ENCODE data around the gene CEP104. TPM values are rescaled to one million over a fixed set of nuclear protein-coding genes. Genes with fewer than 3 reads are reported as not detected.

The CEP104 gene
- total and polyA plus RNA-seq, 9 of the 15 experiments (the other 6 are each of a cell fraction or from before 2014, with no cell fraction given) = 11.2 to 63.4 (median 42.6) TPM

DNA sequence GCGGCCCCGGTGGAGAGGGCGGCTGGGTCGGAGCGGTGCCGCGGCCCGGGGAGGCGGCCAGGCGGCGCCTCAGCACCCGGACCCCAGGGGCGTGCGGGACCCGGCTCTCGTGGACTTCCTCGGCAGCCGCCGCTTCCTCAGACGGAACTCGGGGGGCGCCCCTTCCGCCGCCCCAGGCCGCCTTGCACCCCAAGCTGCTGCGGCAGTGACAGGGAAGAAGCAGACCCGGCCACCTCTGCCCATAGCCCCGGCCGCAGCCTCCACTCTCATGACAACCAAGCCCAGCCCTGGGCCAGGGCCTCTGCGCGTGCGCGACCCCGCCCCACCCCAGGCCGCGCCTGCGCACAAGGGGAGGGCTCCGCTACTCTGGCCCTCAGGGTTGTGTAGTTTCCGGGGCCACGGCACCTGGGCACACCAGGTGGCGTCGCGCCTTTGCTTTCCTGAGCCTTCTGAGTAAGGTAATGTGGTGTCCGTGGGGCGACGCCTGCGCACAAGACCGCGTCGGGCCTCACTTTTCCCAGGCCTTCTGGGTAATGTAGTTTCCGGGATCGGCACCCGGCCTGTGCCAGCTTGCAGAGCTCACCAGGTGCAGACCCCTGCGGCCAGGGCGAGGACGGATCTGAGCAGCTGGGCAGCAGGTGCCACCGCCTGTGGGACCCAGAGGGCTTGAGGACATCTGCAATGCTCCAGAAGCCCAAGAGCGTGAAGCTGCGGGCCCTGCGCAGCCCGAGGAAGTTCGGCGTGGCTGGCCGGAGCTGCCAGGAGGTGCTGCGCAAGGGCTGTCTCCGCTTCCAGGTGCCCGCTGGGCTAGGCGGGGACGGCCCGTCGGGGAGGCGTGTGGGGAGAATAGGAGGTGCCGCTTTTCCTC lies at the start of gene CEP104, which contains the start of gene DFFB (continued):
- TF ChIP-seq ELF2 (CRISPR knock-in tag; IDR thresholded peaks at IDR 0.05) (no peak), CHD2 (IDR thresholded peaks at IDR 0.05; ENCODE audit: low read depth, low read length) (no peak), MYNN (IDR thresholded peaks at IDR 0.05) (peak; percentile 69), MYNN (CRISPR knock-in tag; IDR thresholded peaks at IDR 0.05) (no peak), YBX1 (IDR thresholded peaks at IDR 0.05) (no peak), KLF1 (tag; IDR thresholded peaks at IDR 0.05) (peak; percentile 64), ZNF316 (IDR thresholded peaks at IDR 0.05) (no peak), FIP1L1 (IDR thresholded peaks at IDR 0.05; ENCODE audit: low read depth, low read length, poor library complexity, severe bottlenecking) (peak; percentile 92), KLF6 (CRISPR knock-in tag; IDR thresholded peaks at IDR 0.05; ENCODE audit: borderline replicate concordance) (no peak), ARID2 (IDR thresholded peaks at IDR 0.05) (no peak), CCNT2 (IDR thresholded peaks at IDR 0.05; ENCODE audit: borderline replicate concordance, extremely low read depth, insufficient read length, low read depth, low read length) (peak; percentile 73), ELF4 (CRISPR knock-in tag; IDR thresholded peaks at IDR 0.05) (no peak), ZNF12 (CRISPR knock-in tag; IDR thresholded peaks at IDR 0.05) (0 out of 2 replicates have a peak, but pooled peaks have one; percentile 66), POLR2A (conservative IDR thresholded peaks at IDR 0.05) (peak; percentile 79), HDGF (IDR thresholded peaks at IDR 0.05) (no peak)
- TF ChIP-seq, protein P1, sequence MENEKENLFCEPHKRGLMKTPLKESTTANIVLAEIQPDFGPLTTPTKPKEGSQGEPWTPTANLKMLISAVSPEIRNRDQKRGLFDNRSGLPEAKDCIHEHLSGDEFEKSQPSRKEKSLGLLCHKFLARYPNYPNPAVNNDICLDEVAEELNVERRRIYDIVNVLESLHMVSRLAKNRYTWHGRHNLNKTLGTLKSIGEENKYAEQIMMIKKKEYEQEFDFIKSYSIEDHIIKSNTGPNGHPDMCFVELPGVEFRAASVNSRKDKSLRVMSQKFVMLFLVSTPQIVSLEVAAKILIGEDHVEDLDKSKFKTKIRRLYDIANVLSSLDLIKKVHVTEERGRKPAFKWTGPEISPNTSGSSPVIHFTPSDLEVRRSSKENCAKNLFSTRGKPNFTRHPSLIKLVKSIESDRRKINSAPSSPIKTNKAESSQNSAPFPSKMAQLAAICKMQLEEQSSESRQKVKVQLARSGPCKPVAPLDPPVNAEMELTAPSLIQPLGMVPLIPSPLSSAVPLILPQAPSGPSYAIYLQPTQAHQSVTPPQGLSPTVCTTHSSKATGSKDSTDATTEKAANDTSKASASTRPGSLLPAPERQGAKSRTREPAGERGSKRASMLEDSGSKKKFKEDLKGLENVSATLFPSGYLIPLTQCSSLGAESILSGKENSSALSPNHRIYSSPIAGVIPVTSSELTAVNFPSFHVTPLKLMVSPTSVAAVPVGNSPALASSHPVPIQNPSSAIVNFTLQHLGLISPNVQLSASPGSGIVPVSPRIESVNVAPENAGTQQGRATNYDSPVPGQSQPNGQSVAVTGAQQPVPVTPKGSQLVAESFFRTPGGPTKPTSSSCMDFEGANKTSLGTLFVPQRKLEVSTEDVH (IDR thresholded peaks at IDR 0.05; ENCODE audit: low read depth, partially characterized antibody) = no peak
- TF ChIP-seq, protein P2, sequence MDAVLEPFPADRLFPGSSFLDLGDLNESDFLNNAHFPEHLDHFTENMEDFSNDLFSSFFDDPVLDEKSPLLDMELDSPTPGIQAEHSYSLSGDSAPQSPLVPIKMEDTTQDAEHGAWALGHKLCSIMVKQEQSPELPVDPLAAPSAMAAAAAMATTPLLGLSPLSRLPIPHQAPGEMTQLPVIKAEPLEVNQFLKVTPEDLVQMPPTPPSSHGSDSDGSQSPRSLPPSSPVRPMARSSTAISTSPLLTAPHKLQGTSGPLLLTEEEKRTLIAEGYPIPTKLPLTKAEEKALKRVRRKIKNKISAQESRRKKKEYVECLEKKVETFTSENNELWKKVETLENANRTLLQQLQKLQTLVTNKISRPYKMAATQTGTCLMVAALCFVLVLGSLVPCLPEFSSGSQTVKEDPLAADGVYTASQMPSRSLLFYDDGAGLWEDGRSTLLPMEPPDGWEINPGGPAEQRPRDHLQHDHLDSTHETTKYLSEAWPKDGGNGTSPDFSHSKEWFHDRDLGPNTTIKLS (IDR thresholded peaks at IDR 0.05; ENCODE audit: borderline replicate concordance, low read depth) = peak; percentile 93
- TF ChIP-seq, protein P3, sequence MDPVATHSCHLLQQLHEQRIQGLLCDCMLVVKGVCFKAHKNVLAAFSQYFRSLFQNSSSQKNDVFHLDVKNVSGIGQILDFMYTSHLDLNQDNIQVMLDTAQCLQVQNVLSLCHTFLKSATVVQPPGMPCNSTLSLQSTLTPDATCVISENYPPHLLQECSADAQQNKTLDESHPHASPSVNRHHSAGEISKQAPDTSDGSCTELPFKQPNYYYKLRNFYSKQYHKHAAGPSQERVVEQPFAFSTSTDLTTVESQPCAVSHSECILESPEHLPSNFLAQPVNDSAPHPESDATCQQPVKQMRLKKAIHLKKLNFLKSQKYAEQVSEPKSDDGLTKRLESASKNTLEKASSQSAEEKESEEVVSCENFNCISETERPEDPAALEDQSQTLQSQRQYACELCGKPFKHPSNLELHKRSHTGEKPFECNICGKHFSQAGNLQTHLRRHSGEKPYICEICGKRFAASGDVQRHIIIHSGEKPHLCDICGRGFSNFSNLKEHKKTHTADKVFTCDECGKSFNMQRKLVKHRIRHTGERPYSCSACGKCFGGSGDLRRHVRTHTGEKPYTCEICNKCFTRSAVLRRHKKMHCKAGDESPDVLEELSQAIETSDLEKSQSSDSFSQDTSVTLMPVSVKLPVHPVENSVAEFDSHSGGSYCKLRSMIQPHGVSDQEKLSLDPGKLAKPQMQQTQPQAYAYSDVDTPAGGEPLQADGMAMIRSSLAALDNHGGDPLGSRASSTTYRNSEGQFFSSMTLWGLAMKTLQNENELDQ (CRISPR knock-in tag; IDR thresholded peaks at IDR 0.05; ENCODE audit: borderline replicate concordance) = no peak
- TF ChIP-seq, protein P4, sequence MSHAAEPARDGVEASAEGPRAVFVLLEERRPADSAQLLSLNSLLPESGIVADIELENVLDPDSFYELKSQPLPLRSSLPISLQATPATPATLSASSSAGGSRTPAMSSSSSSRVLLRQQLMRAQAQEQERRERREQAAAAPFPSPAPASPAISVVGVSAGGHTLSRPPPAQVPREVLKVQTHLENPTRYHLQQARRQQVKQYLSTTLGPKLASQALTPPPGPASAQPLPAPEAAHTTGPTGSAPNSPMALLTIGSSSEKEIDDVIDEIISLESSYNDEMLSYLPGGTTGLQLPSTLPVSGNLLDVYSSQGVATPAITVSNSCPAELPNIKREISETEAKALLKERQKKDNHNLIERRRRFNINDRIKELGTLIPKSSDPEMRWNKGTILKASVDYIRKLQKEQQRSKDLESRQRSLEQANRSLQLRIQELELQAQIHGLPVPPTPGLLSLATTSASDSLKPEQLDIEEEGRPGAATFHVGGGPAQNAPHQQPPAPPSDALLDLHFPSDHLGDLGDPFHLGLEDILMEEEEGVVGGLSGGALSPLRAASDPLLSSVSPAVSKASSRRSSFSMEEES (CRISPR knock-in tag; IDR thresholded peaks at IDR 0.05) = no peak
- TF ChIP-seq, protein P5, sequence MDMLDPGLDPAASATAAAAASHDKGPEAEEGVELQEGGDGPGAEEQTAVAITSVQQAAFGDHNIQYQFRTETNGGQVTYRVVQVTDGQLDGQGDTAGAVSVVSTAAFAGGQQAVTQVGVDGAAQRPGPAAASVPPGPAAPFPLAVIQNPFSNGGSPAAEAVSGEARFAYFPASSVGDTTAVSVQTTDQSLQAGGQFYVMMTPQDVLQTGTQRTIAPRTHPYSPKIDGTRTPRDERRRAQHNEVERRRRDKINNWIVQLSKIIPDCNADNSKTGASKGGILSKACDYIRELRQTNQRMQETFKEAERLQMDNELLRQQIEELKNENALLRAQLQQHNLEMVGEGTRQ (CRISPR knock-in tag; IDR thresholded peaks at IDR 0.05) = no peak
